GM23338 (cell line): ENCODE measurements around the gene KLRC3.

ENCODE experiments used
- CREB1 ChIP-seq: fragments of 250-450 bp; sonication (Bioruptor Pico); IDR thresholded peaks from 2 replicates; pipeline ENCODE4 v1.5.0; 2020; ENCODE audit warnings: low read depth, mild to moderate bottlenecking, moderate library complexity
- EZH2 ChIP-seq: fragments of 200-600 bp; sonication (generic); IDR thresholded peaks from one replicate; pipeline ENCODE4 v1.8.0; 2017; ENCODE audit warnings: antibody characterized with exemption, mild to moderate bottlenecking, low read depth; ENCODE audit not compliant: unreplicated experiment
- EZH2phosphoT487 ChIP-seq: fragments of 200-600 bp; sonication (generic); IDR thresholded peaks from one replicate; pipeline ENCODE4 v1.8.1; 2018; ENCODE audit warnings: antibody characterized with exemption; ENCODE audit not compliant: unreplicated experiment
- JUNB ChIP-seq: IDR thresholded peaks from one replicate; pipeline ENCODE4 v1.6.1; 2016; ENCODE audit warnings: antibody characterized with exemption; ENCODE audit not compliant: unreplicated experiment
- NANOG ChIP-seq: IDR thresholded peaks from 2 replicates; pipeline ENCODE4 v1.6.1; 2016; ENCODE audit warnings: antibody characterized with exemption, borderline replicate concordance
- POLR2AphosphoS5 ChIP-seq: IDR thresholded peaks from 2 replicates; pipeline ENCODE4 v1.6.1; 2016; ENCODE audit warnings: antibody characterized with exemption, low read depth
- ZNF114 ChIP-seq: fragments of 250-450 bp; sonication (Bioruptor Pico); IDR thresholded peaks from 2 replicates; pipeline ENCODE4 v1.5.0; 2020; ENCODE audit warnings: mild to moderate bottlenecking, moderate library complexity
- TF ChIP-seq, protein P1 (sequence below), 2 experiments: fragments of 200-600 bp in 1 of 2; sonication (generic) in 1 of 2; conservative IDR thresholded peaks; 2 replicates each; pipeline versions ENCODE4 v1.5.1 to v1.6.1; 2016 to 2017; ENCODE audit warnings: antibody characterized with exemption in 2 of 2, low read depth in 2 of 2, mild to moderate bottlenecking in 2 of 2, moderate library complexity in 1 of 2
- TF ChIP-seq, protein P2 (sequence below): IDR thresholded peaks from one replicate; pipeline ENCODE4 v1.6.1; 2018; ENCODE audit warnings: antibody characterized with exemption; ENCODE audit not compliant: unreplicated experiment
- TF ChIP-seq, protein P3 (sequence below): fragments of 250-450 bp; sonication (Bioruptor Pico); IDR thresholded peaks from 2 replicates; pipeline ENCODE4 v1.5.0; 2020; ENCODE audit warnings: mild to moderate bottlenecking, moderate library complexity
- TF ChIP-seq, protein P4 (sequence below): IDR thresholded peaks from 2 replicates; pipeline ENCODE4 v1.6.1; 2016; ENCODE audit warnings: antibody characterized with exemption

DNA sequence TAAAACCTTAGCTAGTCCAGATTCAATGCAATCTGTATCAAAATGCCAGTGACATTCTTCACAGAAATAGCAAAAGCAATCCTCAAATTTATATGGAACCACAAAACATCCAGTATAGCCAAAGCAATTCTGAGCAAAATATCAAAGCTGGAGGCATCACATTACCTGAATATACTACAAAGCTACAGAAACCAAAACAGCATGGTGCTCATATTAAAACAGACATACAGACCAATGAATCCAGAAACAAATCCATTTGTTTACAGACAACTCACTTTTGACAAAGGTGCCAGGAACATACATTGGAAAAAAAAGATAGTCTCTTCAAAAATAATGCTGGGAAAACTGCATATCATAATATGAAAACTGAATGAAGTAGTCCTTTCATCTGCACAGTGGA, 15.6 kb downstream of the KLRC3 start:
- TF ChIP-seq, protein P1, sequence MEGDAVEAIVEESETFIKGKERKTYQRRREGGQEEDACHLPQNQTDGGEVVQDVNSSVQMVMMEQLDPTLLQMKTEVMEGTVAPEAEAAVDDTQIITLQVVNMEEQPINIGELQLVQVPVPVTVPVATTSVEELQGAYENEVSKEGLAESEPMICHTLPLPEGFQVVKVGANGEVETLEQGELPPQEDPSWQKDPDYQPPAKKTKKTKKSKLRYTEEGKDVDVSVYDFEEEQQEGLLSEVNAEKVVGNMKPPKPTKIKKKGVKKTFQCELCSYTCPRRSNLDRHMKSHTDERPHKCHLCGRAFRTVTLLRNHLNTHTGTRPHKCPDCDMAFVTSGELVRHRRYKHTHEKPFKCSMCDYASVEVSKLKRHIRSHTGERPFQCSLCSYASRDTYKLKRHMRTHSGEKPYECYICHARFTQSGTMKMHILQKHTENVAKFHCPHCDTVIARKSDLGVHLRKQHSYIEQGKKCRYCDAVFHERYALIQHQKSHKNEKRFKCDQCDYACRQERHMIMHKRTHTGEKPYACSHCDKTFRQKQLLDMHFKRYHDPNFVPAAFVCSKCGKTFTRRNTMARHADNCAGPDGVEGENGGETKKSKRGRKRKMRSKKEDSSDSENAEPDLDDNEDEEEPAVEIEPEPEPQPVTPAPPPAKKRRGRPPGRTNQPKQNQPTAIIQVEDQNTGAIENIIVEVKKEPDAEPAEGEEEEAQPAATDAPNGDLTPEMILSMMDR (conservative IDR thresholded peaks at IDR 0.05; ENCODE audit: low read depth in 2 of 2): no peak
- TF ChIP-seq JUNB: no peak
- TF ChIP-seq, protein P2, sequence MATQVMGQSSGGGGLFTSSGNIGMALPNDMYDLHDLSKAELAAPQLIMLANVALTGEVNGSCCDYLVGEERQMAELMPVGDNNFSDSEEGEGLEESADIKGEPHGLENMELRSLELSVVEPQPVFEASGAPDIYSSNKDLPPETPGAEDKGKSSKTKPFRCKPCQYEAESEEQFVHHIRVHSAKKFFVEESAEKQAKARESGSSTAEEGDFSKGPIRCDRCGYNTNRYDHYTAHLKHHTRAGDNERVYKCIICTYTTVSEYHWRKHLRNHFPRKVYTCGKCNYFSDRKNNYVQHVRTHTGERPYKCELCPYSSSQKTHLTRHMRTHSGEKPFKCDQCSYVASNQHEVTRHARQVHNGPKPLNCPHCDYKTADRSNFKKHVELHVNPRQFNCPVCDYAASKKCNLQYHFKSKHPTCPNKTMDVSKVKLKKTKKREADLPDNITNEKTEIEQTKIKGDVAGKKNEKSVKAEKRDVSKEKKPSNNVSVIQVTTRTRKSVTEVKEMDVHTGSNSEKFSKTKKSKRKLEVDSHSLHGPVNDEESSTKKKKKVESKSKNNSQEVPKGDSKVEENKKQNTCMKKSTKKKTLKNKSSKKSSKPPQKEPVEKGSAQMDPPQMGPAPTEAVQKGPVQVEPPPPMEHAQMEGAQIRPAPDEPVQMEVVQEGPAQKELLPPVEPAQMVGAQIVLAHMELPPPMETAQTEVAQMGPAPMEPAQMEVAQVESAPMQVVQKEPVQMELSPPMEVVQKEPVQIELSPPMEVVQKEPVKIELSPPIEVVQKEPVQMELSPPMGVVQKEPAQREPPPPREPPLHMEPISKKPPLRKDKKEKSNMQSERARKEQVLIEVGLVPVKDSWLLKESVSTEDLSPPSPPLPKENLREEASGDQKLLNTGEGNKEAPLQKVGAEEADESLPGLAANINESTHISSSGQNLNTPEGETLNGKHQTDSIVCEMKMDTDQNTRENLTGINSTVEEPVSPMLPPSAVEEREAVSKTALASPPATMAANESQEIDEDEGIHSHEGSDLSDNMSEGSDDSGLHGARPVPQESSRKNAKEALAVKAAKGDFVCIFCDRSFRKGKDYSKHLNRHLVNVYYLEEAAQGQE: no peak
- TF ChIP-seq, protein P3, sequence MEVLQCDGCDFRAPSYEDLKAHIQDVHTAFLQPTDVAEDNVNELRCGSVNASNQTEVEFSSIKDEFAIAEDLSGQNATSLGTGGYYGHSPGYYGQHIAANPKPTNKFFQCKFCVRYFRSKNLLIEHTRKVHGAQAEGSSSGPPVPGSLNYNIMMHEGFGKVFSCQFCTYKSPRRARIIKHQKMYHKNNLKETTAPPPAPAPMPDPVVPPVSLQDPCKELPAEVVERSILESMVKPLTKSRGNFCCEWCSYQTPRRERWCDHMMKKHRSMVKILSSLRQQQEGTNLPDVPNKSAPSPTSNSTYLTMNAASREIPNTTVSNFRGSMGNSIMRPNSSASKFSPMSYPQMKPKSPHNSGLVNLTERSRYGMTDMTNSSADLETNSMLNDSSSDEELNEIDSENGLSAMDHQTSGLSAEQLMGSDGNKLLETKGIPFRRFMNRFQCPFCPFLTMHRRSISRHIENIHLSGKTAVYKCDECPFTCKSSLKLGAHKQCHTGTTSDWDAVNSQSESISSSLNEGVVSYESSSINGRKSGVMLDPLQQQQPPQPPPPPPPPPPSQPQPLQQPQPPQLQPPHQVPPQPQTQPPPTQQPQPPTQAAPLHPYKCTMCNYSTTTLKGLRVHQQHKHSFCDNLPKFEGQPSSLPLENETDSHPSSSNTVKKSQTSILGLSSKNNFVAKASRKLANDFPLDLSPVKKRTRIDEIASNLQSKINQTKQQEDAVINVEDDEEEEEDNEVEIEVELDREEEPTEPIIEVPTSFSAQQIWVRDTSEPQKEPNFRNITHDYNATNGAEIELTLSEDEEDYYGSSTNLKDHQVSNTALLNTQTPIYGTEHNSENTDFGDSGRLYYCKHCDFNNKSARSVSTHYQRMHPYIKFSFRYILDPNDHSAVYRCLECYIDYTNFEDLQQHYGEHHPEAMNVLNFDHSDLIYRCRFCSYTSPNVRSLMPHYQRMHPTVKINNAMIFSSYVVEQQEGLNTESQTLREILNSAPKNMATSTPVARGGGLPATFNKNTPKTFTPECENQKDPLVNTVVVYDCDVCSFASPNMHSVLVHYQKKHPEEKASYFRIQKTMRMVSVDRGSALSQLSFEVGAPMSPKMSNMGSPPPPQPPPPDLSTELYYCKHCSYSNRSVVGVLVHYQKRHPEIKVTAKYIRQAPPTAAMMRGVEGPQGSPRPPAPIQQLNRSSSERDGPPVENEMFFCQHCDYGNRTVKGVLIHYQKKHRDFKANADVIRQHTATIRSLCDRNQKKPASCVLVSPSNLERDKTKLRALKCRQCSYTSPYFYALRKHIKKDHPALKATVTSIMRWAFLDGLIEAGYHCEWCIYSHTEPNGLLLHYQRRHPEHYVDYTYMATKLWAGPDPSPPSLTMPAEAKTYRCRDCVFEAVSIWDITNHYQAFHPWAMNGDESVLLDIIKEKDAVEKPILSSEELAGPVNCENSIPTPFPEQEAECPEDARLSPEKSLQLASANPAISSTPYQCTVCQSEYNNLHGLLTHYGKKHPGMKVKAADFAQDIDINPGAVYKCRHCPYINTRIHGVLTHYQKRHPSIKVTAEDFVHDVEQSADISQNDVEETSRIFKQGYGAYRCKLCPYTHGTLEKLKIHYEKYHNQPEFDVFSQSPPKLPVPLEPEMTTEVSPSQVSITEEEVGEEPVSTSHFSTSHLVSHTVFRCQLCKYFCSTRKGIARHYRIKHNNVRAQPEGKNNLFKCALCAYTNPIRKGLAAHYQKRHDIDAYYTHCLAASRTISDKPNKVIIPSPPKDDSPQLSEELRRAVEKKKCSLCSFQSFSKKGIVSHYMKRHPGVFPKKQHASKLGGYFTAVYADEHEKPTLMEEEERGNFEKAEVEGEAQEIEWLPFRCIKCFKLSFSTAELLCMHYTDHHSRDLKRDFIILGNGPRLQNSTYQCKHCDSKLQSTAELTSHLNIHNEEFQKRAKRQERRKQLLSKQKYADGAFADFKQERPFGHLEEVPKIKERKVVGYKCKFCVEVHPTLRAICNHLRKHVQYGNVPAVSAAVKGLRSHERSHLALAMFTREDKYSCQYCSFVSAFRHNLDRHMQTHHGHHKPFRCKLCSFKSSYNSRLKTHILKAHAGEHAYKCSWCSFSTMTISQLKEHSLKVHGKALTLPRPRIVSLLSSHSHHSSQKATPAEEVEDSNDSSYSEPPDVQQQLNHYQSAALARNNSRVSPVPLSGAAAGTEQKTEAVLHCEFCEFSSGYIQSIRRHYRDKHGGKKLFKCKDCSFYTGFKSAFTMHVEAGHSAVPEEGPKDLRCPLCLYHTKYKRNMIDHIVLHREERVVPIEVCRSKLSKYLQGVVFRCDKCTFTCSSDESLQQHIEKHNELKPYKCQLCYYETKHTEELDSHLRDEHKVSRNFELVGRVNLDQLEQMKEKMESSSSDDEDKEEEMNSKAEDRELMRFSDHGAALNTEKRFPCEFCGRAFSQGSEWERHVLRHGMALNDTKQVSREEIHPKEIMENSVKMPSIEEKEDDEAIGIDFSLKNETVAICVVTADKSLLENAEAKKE (CRISPR knock-in tag): no peak
- TF ChIP-seq EZH2phosphoT487: no peak
- no peak for TF ChIP-seq POLR2AphosphoS5
- no peak for TF ChIP-seq EZH2
- TF ChIP-seq, protein P4, sequence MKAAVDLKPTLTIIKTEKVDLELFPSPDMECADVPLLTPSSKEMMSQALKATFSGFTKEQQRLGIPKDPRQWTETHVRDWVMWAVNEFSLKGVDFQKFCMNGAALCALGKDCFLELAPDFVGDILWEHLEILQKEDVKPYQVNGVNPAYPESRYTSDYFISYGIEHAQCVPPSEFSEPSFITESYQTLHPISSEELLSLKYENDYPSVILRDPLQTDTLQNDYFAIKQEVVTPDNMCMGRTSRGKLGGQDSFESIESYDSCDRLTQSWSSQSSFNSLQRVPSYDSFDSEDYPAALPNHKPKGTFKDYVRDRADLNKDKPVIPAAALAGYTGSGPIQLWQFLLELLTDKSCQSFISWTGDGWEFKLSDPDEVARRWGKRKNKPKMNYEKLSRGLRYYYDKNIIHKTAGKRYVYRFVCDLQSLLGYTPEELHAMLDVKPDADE: no peak
- no peak for TF ChIP-seq ZNF114 (CRISPR knock-in tag)
- TF ChIP-seq CREB1 (CRISPR knock-in tag): no peak
- no peak for TF ChIP-seq NANOG
